Measurements from ENCODE around the gene SLC15A1. TPM values are rescaled to one million over a fixed set of nuclear protein-coding genes. Genes with fewer than 3 reads are reported as not detected.

The SLC15A1 gene
- total RNA-seq, 1 experiment from 2014 or later, result 2.6 TPM

GRCh38 chr13:98765996-98766519 is 13.6 kb upstream of the SLC15A1 start (continued):
- TF ChIP-seq ZBTB33 (IDR thresholded peaks at IDR 0.05; ENCODE audit: extremely low read depth, insufficient replicate concordance, low read length), result no peak
- no peak for TF ChIP-seq ATF3 (IDR thresholded peaks at IDR 0.05)

GRCh38 chr13:98761986-98762616 is 9.6 kb upstream of the SLC15A1 start:
- DNase-seq (ENCODE audit: low read depth, low spot score), result no peak
- no TSS peak for BruUV-seq (replicated peaks)
- Histone ChIP-seq H3K27ac (ENCODE audit: low read depth, low read length) (no peak overlapping the region), H3K27me3 (ENCODE audit: insufficient read depth, low read length) (no peaks in the 10 kb centered on the region), H3K9me3 (ENCODE audit: control insufficient read depth in 1 of 2, insufficient read depth in 1 of 2, low read depth in 1 of 2, low read length in 2 of 2) (no peaks in the 10 kb centered on the region), H3K4me3 (replicated peaks in 1 of 2; ENCODE audit: low read depth in 1 of 2, low read length in 2 of 2) (no peak overlapping the region), H3K79me2 (ENCODE audit: insufficient read depth, low read length) (no peaks in the 10 kb centered on the region), H3K9me2 (ENCODE audit: insufficient read depth) (no peaks in the 10 kb centered on the region), H3K4me1 (ENCODE audit: control insufficient read depth in 1 of 2, insufficient read depth in 2 of 2, low read length in 2 of 2) (no peaks in the 10 kb centered on the region), H3K36me3 (ENCODE audit: control insufficient read depth in 1 of 2, insufficient read depth in 2 of 2, low read length in 2 of 2) (no peaks in the 10 kb centered on the region), H3K4me2 (ENCODE audit: low read length) (no peak overlapping the region), H3K9ac (ENCODE audit: low read length) (no peak overlapping the region), H4K20me1 (ENCODE audit: insufficient read depth) (no peaks in the 10 kb centered on the region), H2AFZ (ENCODE audit: low read depth, low read length, poor library complexity, severe bottlenecking) (no peak overlapping the region)
- CTCF ChIA-PET, result no interaction called here
- no peak for ATAC-seq
- RAD21 ChIA-PET (ENCODE audit: low non-redundant PET in 1 of 2, low total read pairs in 2 of 2, uncharacterized antibody in 2 of 2, unreplicated experiment in 2 of 2), result no interaction called here
- intact Hi-C loops (cut with micrococcal nuclease), result no loop called here
- POLR2A ChIA-PET, result no interaction called here
- TF ChIP-seq CTCF (IDR thresholded peaks at IDR 0.05 in 2 of 3, conservative IDR thresholded peaks at IDR 0.05 in 1 of 3; ENCODE audit: borderline replicate concordance in 1 of 3, insufficient read depth in 1 of 3, low read depth in 2 of 3, low read length in 2 of 3), result no peak
- no peak for TF ChIP-seq ZBTB33 (IDR thresholded peaks at IDR 0.05; ENCODE audit: extremely low read depth, insufficient replicate concordance, low read length)
- TF ChIP-seq EZH2phosphoT487 (IDR thresholded peaks at IDR 0.05; ENCODE audit: borderline replicate concordance), result no peak
- TF ChIP-seq POLR2AphosphoS5 (IDR thresholded peaks at IDR 0.05; ENCODE audit: low read depth, low read length), result no peak
- no peak for TF ChIP-seq REST (IDR thresholded peaks at IDR 0.05; ENCODE audit: low read depth)
- no peak for TF ChIP-seq ELF1 (IDR thresholded peaks at IDR 0.05; ENCODE audit: borderline replicate concordance, low read depth)
- no peak for TF ChIP-seq CEBPB (IDR thresholded peaks at IDR 0.05; ENCODE audit: low read depth)
- no peak for TF ChIP-seq SIN3A (IDR thresholded peaks at IDR 0.05; ENCODE audit: low read depth)
- no peak for TF ChIP-seq ZNF274 (IDR thresholded peaks at IDR 0.05; ENCODE audit: low read depth, low read length)
- TF ChIP-seq CBX3 (IDR thresholded peaks at IDR 0.05; ENCODE audit: low read depth), result no peak
- TF ChIP-seq TCF7L2 (IDR thresholded peaks at IDR 0.05; ENCODE audit: borderline replicate concordance, extremely low read depth, insufficient read depth, insufficient read length), result no peak
- TF ChIP-seq SRF (IDR thresholded peaks at IDR 0.05; ENCODE audit: low read depth), result no peak

Measured in HCT116 (cell line).